Measurements from ENCODE around the gene ALS2CL. TPM values are rescaled to one million over a fixed set of nuclear protein-coding genes. Genes with fewer than 3 reads are reported as not detected.
A peak's percentile ranks its signal among the peaks of the same experiment; 100 is the strongest.

Gene ALS2CL
- total RNA-seq, 2 experiments from 2014 or later = 4.0 to 4.3 TPM

- no peak overlapping the region for H3K27ac Mint-ChIP-seq
- no peaks in the 10 kb centered on the region for H3K27me3 Mint-ChIP-seq
- DNase-seq = peak; percentile 3
- no peaks in the 10 kb centered on the region for H3K9me3 Mint-ChIP-seq
- ChIA-PET POLR2A (no interaction called here), CTCF (no interaction called here)
- no peaks in the 10 kb centered on the region for H3K4me1 Mint-ChIP-seq (ENCODE audit: low read depth)
- H3K36me3 Mint-ChIP-seq = no peaks in the 10 kb centered on the region
- no peak overlapping the region for H3K4me3 Mint-ChIP-seq
- intact Hi-C loops (cut with micrococcal nuclease) = no loop called here
These were observed 29.1 kb downstream of the ALS2CL start for GRCh38 chr3:46664188-46664970.

GRCh38 chr3:46663591-46664135 is 29.8 kb downstream of the ALS2CL start:
- intact Hi-C loops (cut with micrococcal nuclease) = no loop called here
- Mint-ChIP-seq H3K9me3 (no peaks in the 10 kb centered on the region), H3K4me1 (ENCODE audit: low read depth) (no peaks in the 10 kb centered on the region), H3K27ac (no peak overlapping the region), H3K27me3 (no peaks in the 10 kb centered on the region), H3K36me3 (no peaks in the 10 kb centered on the region), H3K4me3 (no peak overlapping the region)
- DNase-seq = peak; percentile 13
- CTCF ChIA-PET = no interaction called here
- POLR2A ChIA-PET = no interaction called here

GRCh38 chr3:46662771-46663551 is 30.5 kb downstream of the ALS2CL start:
- H3K4me3 Mint-ChIP-seq = no peak overlapping the region
- H3K36me3 Mint-ChIP-seq = no peaks in the 10 kb centered on the region
- intact Hi-C loops (cut with micrococcal nuclease) = no loop called here

GRCh38 chr3:46661776-46662766 is 31.4 kb downstream of the ALS2CL start:
- Mint-ChIP-seq H3K27ac (no peak overlapping the region), H3K36me3 (no peaks in the 10 kb centered on the region), H3K9me3 (no peaks in the 10 kb centered on the region), H3K27me3 (no peaks in the 10 kb centered on the region), H3K4me1 (ENCODE audit: low read depth) (no peaks in the 10 kb centered on the region), H3K4me3 (no peak overlapping the region)
- intact Hi-C loops (cut with micrococcal nuclease) = no loop called here
- POLR2A ChIA-PET = interaction anchor here (0.7 kb wide), 1 partner anchor 724 kb away, joined by 5 read pairs; no protein-coding TSS in a partner anchor
- CTCF ChIA-PET = interaction anchor here (0.7 to 1.2 kb wide), 2 partner anchors 32 to 174 kb away, joined by 3 read pairs; no protein-coding TSS in a partner anchor
- DNase-seq = peak; percentile 4

More at GRCh38 chr3:46662771-46663551, 30.5 kb downstream of the ALS2CL start:
- CTCF ChIA-PET = interaction anchor here (0.7 to 1.2 kb wide), 2 partner anchors 33 to 175 kb away, joined by 3 read pairs; no protein-coding TSS in a partner anchor
- Mint-ChIP-seq H3K27me3 (no peaks in the 10 kb centered on the region), H3K27ac (no peak overlapping the region), H3K4me1 (ENCODE audit: low read depth) (no peaks in the 10 kb centered on the region), H3K9me3 (no peaks in the 10 kb centered on the region)
- DNase-seq = peak; percentile 1
- POLR2A ChIA-PET = no interaction called here

GRCh38 chr3:46660543-46661523 is 32.6 kb downstream of the ALS2CL start:
- H3K27ac Mint-ChIP-seq = no peak overlapping the region
- H3K4me1 Mint-ChIP-seq (ENCODE audit: low read depth) = no peaks in the 10 kb centered on the region
- POLR2A ChIA-PET = no interaction called here
- intact Hi-C loops (cut with micrococcal nuclease) = no loop called here
- H3K4me3 Mint-ChIP-seq = no peak overlapping the region
- H3K27me3 Mint-ChIP-seq = no peaks in the 10 kb centered on the region
- DNase-seq = peak; percentile 5
- no peaks in the 10 kb centered on the region for H3K9me3 Mint-ChIP-seq
- CTCF ChIA-PET = interaction anchor here (1.0 to 1.2 kb wide), 2 partner anchors 31 to 172 kb away, joined by 3 read pairs; no protein-coding TSS in a partner anchor
- H3K36me3 Mint-ChIP-seq = no peaks in the 10 kb centered on the region

GRCh38 chr3:46660003-46660402 is 33.5 kb downstream of the ALS2CL start:
- ChIA-PET POLR2A (no interaction called here), CTCF (interaction anchor here (1.0 to 1.2 kb wide), 2 partner anchors 30 to 171 kb away, joined by 3 read pairs; no protein-coding TSS in a partner anchor)
- Mint-ChIP-seq H3K36me3 (no peaks in the 10 kb centered on the region), H3K4me3 (no peak overlapping the region), H3K4me1 (ENCODE audit: low read depth) (no peaks in the 10 kb centered on the region), H3K27me3 (no peaks in the 10 kb centered on the region), H3K27ac (no peak overlapping the region), H3K9me3 (no peaks in the 10 kb centered on the region)
- intact Hi-C loops (cut with micrococcal nuclease) = no loop called here
- no peak for DNase-seq

GRCh38 chr3:46659285-46659684 is 34.2 kb downstream of the ALS2CL start:
- Mint-ChIP-seq H3K9me3 (no peaks in the 10 kb centered on the region), H3K27ac (no peak overlapping the region), H3K36me3 (no peaks in the 10 kb centered on the region), H3K4me3 (no peak overlapping the region), H3K4me1 (ENCODE audit: low read depth) (no peaks in the 10 kb centered on the region), H3K27me3 (no peaks in the 10 kb centered on the region)
- ChIA-PET CTCF (no interaction called here), POLR2A (no interaction called here)
- no peak for DNase-seq
- intact Hi-C loops (cut with micrococcal nuclease) = no loop called here

- H3K36me3 Mint-ChIP-seq = no peaks in the 10 kb centered on the region
- intact Hi-C loops (cut with micrococcal nuclease) = no loop called here
- no peak for DNase-seq
- H3K4me3 Mint-ChIP-seq = no peak overlapping the region
- no peaks in the 10 kb centered on the region for H3K4me1 Mint-ChIP-seq (ENCODE audit: low read depth)
- H3K9me3 Mint-ChIP-seq = peaks cover 4% of the 10 kb centered on the region
- POLR2A ChIA-PET = no interaction called here
- H3K27ac Mint-ChIP-seq = no peak overlapping the region
- CTCF ChIA-PET = no interaction called here
- H3K27me3 Mint-ChIP-seq = peaks cover 2% of the 10 kb centered on the region
These were observed 36.5 kb downstream of the ALS2CL start for GRCh38 chr3:46656778-46657556.

- ChIA-PET CTCF (interaction anchor here (1.2 kb wide), 1 partner anchor 167 kb away, joined by 5 read pairs; no protein-coding TSS in a partner anchor), POLR2A (no interaction called here)
- Mint-ChIP-seq H3K36me3 (no peaks in the 10 kb centered on the region), H3K4me1 (ENCODE audit: low read depth) (no peaks in the 10 kb centered on the region), H3K27me3 (peaks cover 5% of the 10 kb centered on the region), H3K4me3 (no peak overlapping the region), H3K9me3 (peaks cover 9% of the 10 kb centered on the region), H3K27ac (no peak overlapping the region)
- DNase-seq = no peak
- intact Hi-C loops (cut with micrococcal nuclease) = no loop called here
These were observed 38.2 kb downstream of the ALS2CL start for GRCh38 chr3:46655271-46655670.

- no peak overlapping the region for H3K4me3 Mint-ChIP-seq
- ChIA-PET POLR2A (no interaction called here), CTCF (interaction anchor here (0.8 kb wide), 1 partner anchor 21 kb away, joined by 5 read pairs; no protein-coding TSS in a partner anchor)
These were observed 42.4 kb downstream of the ALS2CL start for GRCh38 chr3:46651084-46651483.

More at GRCh38 chr3:46651084-46651483, 42.4 kb downstream of the ALS2CL start:
- Mint-ChIP-seq H3K4me1 (ENCODE audit: low read depth) (no peaks in the 10 kb centered on the region), H3K9me3 (peaks cover 9% of the 10 kb centered on the region), H3K36me3 (no peaks in the 10 kb centered on the region), H3K27me3 (peaks cover 13% of the 10 kb centered on the region), H3K27ac (no peak overlapping the region)
- intact Hi-C loops (cut with micrococcal nuclease) = no loop called here
- DNase-seq = no peak
